ENCODE results near the gene MARCHF5.

GRCh38 chr10:92387289-92387940 is 96.4 kb downstream of the MARCHF5 start:
- no peak for TF ChIP-seq CTCF (IDR thresholded peaks at IDR 0.05; ENCODE audit: borderline replicate concordance, extremely low read depth, low read length, poor library complexity, severe bottlenecking)
- no peak for TF ChIP-seq EZH2 (IDR thresholded peaks at IDR 0.05; ENCODE audit: borderline replicate concordance, low read depth, low read length, severe bottlenecking)

Data from DND-41 (cell line).